B cell (primary cell): ENCODE results near the gene DCBLD1. TPM values are rescaled to one million over a fixed set of nuclear protein-coding genes. Genes with fewer than 3 reads are reported as not detected.

Experiments used
- ATAC-seq: fragments of 200-7000 bp; cut with Tn5 transposase; one replicate; pipeline ENCODE4 v1.10.0; 2021; ENCODE audit warnings: low read depth, mild to moderate bottlenecking, moderate number of reproducible peaks, moderate library complexity
- CTCF ChIA-PET: fragments of 350-600 bp; sonication (Branson Sonifier 250); formaldehyde crosslinking; loops from one replicate; lab custom pipeline; 2021; ENCODE audit warnings: antibody characterized with exemption, inconsistent platforms; lab: Charles Lee
- POLR2A ChIA-PET: fragments of 350-600 bp; sonication (Branson Sonifier 250); formaldehyde crosslinking; loops from one replicate; lab custom pipeline; 2021; ENCODE audit warnings: antibody characterized with exemption; lab: Charles Lee
- DNase-seq: peaks from one replicate; pipeline ENCODE4 v3.0.0; 2013
- H2AFZ ChIP-seq: 2 replicates; pipeline ENCODE4 v1.6.1; 2012; ENCODE audit warnings: mild to moderate bottlenecking, low read depth, low read length; ENCODE audit not compliant: insufficient read depth, poor library complexity, severe bottlenecking
- H3K27ac ChIP-seq, 2 donors: 1 replicate in 1 of 2; 2 replicates in 1 of 2; pipeline ENCODE4 v1.5.1; 2012 to 2013; ENCODE audit warnings: low read length in 2 of 2, mild to moderate bottlenecking in 2 of 2, moderate library complexity in 1 of 2
- H3K27me3 ChIP-seq, 4 experiments: fragments of 200-600 bp in 1 of 4; sonication (generic) in 1 of 4; replicated peaks in 1 of 4; 1 replicate in 2 of 4; 2 replicates in 2 of 4; pipeline versions ENCODE4 v1.6.1 to v1.7.0; 2013 to 2016; ENCODE audit warnings: low read length in 3 of 4, mild to moderate bottlenecking in 2 of 4, mixed read lengths in 1 of 4, moderate library complexity in 1 of 4; ENCODE audit not compliant: insufficient read depth in 4 of 4, control insufficient read depth in 3 of 4; ENCODE audit errors: control extremely low read depth in 1 of 4
- H3K36me3 ChIP-seq, 2 experiments: replicated peaks in 1 of 2; 1 replicate in 1 of 2; 2 replicates in 1 of 2; pipeline versions ENCODE4 v1.6.1 to v1.7.1; 2013; ENCODE audit warnings: low read length in 1 of 2; ENCODE audit not compliant: insufficient read depth in 2 of 2, control insufficient read depth in 1 of 2; ENCODE audit errors: control extremely low read depth in 1 of 2, extremely low read depth in 1 of 2
- H3K4me1 ChIP-seq, 2 donors: fragments of 200-600 bp in 1 of 2; sonication (generic) in 1 of 2; 1 replicate in 1 of 2; 2 replicates in 1 of 2; pipeline versions ENCODE4 v1.5.1 to v1.6.1; 2013 to 2017; ENCODE audit warnings: low read length in 2 of 2; ENCODE audit not compliant: control insufficient read depth in 2 of 2, insufficient read depth in 2 of 2
- H3K4me2 ChIP-seq: replicated peaks from 2 replicates; pipeline ENCODE3; 2012; ENCODE audit warnings: mild to moderate bottlenecking, low read depth, low read length; ENCODE audit not compliant: poor library complexity, severe bottlenecking
- H3K4me3 ChIP-seq, 5 experiments: fragments of 200-600 bp in 1 of 5; sonication (generic) in 1 of 5; 1 replicate in 3 of 5; 2 replicates in 2 of 5; pipeline versions ENCODE4 v1.5.1 to v1.7.0; 2011 to 2016; ENCODE audit warnings: low read length in 4 of 5, mild to moderate bottlenecking in 4 of 5, low read depth in 2 of 5, control low read depth in 1 of 5, moderate library complexity in 1 of 5; ENCODE audit not compliant: insufficient read depth in 1 of 5; ENCODE audit errors: control extremely low read depth in 1 of 5, extremely low read depth in 1 of 5
- H3K79me2 ChIP-seq: fragments of 200-600 bp; sonication (generic); one replicate; pipeline ENCODE4 v1.6.0; 2016; ENCODE audit warnings: low read length; ENCODE audit not compliant: control insufficient read depth, insufficient read depth
- H3K9ac ChIP-seq: fragments of 200-600 bp; sonication (generic); 2 replicates; pipeline ENCODE4 v1.6.1; 2017; ENCODE audit warnings: mild to moderate bottlenecking, low read length, moderate library complexity
- H3K9me3 ChIP-seq, 3 donors: one replicate each; pipeline versions ENCODE4 v1.6.1 to v1.7.1; 2013; ENCODE audit warnings: low read length in 2 of 3; ENCODE audit not compliant: control insufficient read depth in 2 of 3, insufficient read depth in 1 of 3; ENCODE audit errors: control extremely low read depth in 1 of 3
- H4K20me1 ChIP-seq: 2 replicates; pipeline ENCODE4 v1.6.0; 2012; ENCODE audit warnings: mild to moderate bottlenecking, low read length; ENCODE audit not compliant: insufficient read depth, control insufficient read depth, poor library complexity, severe bottlenecking
- H3K27ac Mint-ChIP-seq: one replicate; pipeline ENCODE4 v1.8.0; 2021; ENCODE audit warnings: mixed read lengths
- H3K27me3 Mint-ChIP-seq: one replicate; pipeline ENCODE4 v1.8.0; 2021; ENCODE audit warnings: mixed read lengths
- H3K4me1 Mint-ChIP-seq: one replicate; pipeline ENCODE4 v1.8.0; 2021; ENCODE audit warnings: mixed read lengths
- H3K4me3 Mint-ChIP-seq: one replicate; pipeline ENCODE4 v1.8.0; 2021; ENCODE audit warnings: mixed read lengths
- H3K9me3 Mint-ChIP-seq: one replicate; pipeline ENCODE4 v1.8.0; 2022; ENCODE audit warnings: mixed read lengths; ENCODE audit not compliant: insufficient read depth
- EZH2 ChIP-seq: IDR thresholded peaks from 2 replicates; pipeline ENCODE4 v1.6.1; 2012; ENCODE audit warnings: borderline replicate concordance, low read depth, mild to moderate bottlenecking, moderate library complexity, low read length; ENCODE audit not compliant: insufficient read depth, poor library complexity, severe bottlenecking
- WGBS: methylation state at CpG from one replicate; pipeline ENCODE4 v1.1.5; 2013; ENCODE audit warnings: missing lambda C conversion rate; ENCODE audit not compliant: insufficient coverage; 5-methylcytosine and 5-hydroxymethylcytosine counted together
- intact Hi-C: fragments of 100-400 bp; cut with micrococcal nuclease; formaldehyde crosslinking; loops from one replicate; pipeline ENCODE4 v1.10.0; 2022
- polyA plus RNA-seq: library from polyadenylated mRNA; depleted of rRNA; stranded (reverse); fragments of >200 nt; gene quantifications from 2 replicates; pipeline ENCODE4 v1.2.3, GENCODE V29; 2012
- total RNA-seq, 2 donors: library from RNA; stranded (reverse); fragments of 120-200 nt in 1 of 2; gene quantifications; 1 replicate in 1 of 2; 2 replicates in 1 of 2; pipeline versions ENCODE4 v1.2.3 to v1.2.4, GENCODE V29; 2013 to 2022
- TF ChIP-seq, protein P1 (sequence below): fragments of 200-600 bp; IDR thresholded peaks from one replicate; pipeline ENCODE4 v1.8.0; 2022; ENCODE audit warnings: antibody characterized with exemption, mild to moderate bottlenecking

Gene DCBLD1
- total and polyA plus RNA-seq, 2 donors (not counting 1 experiment from before 2014, with no cell fraction given) = 0.21 to 0.37 TPM

DNA sequence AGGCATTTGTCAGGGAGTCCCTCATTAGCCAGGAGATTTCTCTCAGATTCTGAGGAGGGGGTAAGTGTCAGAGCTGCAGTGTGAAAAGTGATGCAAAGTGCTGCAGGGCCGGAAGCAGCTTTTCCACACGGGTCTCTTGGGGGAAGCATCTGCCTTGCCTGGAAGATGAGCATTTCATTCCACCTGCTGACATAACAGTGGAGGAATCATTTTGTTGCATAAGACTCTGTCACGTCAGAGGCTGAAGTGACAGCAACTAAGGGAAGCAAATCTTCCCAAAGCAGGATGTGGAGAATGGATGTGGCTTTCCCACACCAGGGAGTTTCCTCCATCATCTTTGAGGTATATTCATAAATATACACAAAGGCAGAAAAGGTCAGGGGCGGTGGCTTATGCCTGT lies 22.8 kb downstream of the DCBLD1 start:
- WGBS = 59% methylated on average over 2 of the region's 4 CpGs
- ChIA-PET POLR2A (no interaction called here), CTCF (no interaction called here)
- Histone ChIP-seq H3K4me3 (no peak overlapping the region), H3K4me2 (no peak overlapping the region), H3K27ac (no peak overlapping the region), H3K79me2 (no peaks in the 10 kb centered on the region), H3K27me3 (no peaks in the 10 kb centered on the region), H3K9me3 (no peaks in the 10 kb centered on the region), H3K9ac (no peak overlapping the region), H2AFZ (no peak overlapping the region), H3K36me3 (no peaks in the 10 kb centered on the region), H4K20me1 (no peaks in the 10 kb centered on the region), H3K4me1 (no peaks in the 10 kb centered on the region)
- Mint-ChIP-seq H3K27me3 (peaks cover 25% of the 10 kb centered on the region), H3K4me1 (no peaks in the 10 kb centered on the region), H3K27ac (no peak overlapping the region), H3K9me3 (no peaks in the 10 kb centered on the region), H3K4me3 (no peak overlapping the region)
- intact Hi-C loops = no loop called here
- ATAC-seq = no peak
- DNase-seq = no peak
- TF ChIP-seq, protein P1, sequence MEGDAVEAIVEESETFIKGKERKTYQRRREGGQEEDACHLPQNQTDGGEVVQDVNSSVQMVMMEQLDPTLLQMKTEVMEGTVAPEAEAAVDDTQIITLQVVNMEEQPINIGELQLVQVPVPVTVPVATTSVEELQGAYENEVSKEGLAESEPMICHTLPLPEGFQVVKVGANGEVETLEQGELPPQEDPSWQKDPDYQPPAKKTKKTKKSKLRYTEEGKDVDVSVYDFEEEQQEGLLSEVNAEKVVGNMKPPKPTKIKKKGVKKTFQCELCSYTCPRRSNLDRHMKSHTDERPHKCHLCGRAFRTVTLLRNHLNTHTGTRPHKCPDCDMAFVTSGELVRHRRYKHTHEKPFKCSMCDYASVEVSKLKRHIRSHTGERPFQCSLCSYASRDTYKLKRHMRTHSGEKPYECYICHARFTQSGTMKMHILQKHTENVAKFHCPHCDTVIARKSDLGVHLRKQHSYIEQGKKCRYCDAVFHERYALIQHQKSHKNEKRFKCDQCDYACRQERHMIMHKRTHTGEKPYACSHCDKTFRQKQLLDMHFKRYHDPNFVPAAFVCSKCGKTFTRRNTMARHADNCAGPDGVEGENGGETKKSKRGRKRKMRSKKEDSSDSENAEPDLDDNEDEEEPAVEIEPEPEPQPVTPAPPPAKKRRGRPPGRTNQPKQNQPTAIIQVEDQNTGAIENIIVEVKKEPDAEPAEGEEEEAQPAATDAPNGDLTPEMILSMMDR = no peak
- TF ChIP-seq EZH2 = no peak

DNA sequence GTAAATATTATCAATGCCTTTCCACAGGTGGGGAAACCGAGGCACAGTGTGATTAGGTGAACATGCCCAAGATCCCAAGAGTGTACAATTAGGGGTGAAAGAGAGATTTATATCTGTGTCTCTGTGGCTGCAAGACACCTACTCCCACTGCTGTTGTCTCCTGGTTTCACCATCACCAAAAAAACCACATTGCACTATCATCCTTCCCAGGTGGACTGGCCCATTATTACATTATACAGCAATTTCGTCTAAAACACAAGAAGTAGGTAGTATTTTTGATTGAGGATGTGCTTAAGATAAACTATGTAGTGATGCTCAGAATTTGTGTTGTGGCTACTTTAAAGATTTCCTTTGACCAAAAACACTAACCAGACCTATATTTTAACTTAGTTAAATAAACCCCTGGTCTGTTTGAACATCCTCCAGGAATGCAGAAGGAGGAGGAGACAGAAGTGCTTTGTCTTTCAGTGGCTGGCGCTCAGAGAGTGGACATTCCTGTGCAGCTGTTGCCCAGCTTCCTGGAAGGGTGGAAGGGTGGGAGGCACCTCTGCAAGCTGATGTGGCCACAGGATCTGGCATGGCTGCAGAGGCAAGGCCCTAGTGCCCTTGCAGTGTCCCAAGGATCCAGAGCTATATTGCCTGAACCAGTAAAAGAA lies 23.8 kb downstream of the DCBLD1 start:
- no peak overlapping the region for H3K4me3 Mint-ChIP-seq
- H3K27me3 Mint-ChIP-seq = peaks cover 26% of the 10 kb centered on the region
- no peak for DNase-seq
- no peaks in the 10 kb centered on the region for H3K79me2 ChIP-seq
- H3K36me3 ChIP-seq = no peaks in the 10 kb centered on the region
- no peak overlapping the region for H3K9ac ChIP-seq
- no peak for TF ChIP-seq EZH2
- TF ChIP-seq, protein P1 = no peak
- no peak overlapping the region for H2AFZ ChIP-seq
- H3K27ac ChIP-seq = no peak overlapping the region
- H3K9me3 Mint-ChIP-seq = no peaks in the 10 kb centered on the region
- H3K27ac Mint-ChIP-seq = no peak overlapping the region
- ATAC-seq = no peak
- no peaks in the 10 kb centered on the region for H3K9me3 ChIP-seq
- intact Hi-C loops = no loop called here
- no peaks in the 10 kb centered on the region for H3K4me1 Mint-ChIP-seq
- no peaks in the 10 kb centered on the region for H3K27me3 ChIP-seq
- H3K4me2 ChIP-seq = no peak overlapping the region
- ChIA-PET POLR2A (no interaction called here), CTCF (no interaction called here)
- H4K20me1 ChIP-seq = no peaks in the 10 kb centered on the region
- H3K4me3 ChIP-seq = no peak overlapping the region
- 90% methylated on average over 1 of the region's 3 CpGs for WGBS
- no peaks in the 10 kb centered on the region for H3K4me1 ChIP-seq
